GM19397 (cell line): ENCODE measurements around the gene LDLRAD4.

Experiments
- ATAC-seq: cut with Tn5 transposase; IDR thresholded peaks from one replicate; pipeline ENCODE4 v1.9.1; 2021; ENCODE audit warnings: mild to moderate bottlenecking, moderate library complexity; ENCODE audit not compliant: unreplicated experiment

The LDLRAD4 gene

GRCh38 chr18:13617826-13618515 lies 399.4 kb downstream of the LDLRAD4 start:
- ATAC-seq = no peak

DNA sequence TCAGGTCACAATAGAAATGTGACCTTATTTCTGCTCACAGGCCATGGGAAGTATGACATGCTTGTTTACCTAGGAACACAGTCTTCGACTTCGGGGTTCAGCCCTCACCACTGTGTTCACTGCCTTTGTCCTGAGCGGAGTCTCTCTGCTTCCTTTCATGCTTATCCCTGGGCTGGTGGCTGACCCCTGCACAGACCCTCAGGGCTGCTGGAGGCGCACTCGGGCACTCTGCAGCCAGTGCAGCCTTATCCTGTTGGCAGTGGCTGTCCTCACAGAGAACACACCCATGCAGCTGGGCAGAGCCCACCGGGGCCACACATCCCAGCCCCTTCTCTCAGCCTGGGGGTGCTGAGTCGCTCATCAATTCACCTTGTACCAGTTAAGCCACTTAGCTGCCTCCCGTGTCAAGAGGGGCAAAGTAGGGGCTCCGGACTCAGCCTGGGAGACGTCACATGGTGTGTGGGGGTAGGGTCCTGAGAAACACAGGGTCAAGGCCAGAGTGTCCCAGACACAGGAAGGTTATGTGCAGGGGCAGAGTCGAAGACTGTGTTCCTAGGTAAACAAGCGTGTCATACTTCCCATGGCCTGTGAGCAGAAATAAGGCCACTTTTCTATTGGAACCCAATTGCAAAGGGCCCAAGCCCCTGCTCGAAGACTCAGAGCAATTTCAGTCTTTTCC lies 400.3 kb downstream of the LDLRAD4 start:
- no peak for ATAC-seq

DNA sequence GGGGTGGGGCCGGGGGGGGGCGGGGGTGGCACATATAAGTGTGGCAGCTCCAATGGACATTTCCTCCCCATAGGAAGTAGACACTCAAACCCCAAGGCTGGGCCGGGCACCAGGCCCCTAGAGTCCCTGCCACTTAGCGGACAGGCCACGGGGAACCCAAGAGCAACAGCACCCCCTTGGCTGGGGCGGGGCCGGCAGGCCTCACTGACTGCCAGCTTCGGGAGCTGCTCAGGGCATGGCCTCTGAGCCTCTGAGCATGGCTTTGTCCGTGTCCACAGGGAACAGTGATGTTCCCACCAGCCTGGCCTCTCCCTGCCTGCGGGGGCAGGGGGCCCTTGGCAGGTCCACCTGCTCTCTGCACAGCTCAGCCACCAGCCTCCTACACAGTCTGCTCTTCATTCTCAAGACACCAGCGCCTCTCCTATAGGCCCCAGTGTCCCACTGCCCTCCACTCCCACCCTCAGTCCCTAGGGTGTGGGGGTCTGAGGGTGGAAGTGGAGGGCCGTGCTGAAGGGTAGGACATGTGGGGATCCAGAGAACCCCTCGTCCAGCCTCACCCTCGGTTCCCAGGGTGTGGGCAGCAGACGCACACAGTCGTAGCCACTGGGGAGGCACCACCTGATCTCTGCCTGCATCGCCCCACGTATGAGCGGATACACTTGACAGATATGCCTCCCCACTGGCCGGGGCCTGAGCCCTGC lies 401.1 kb downstream of the LDLRAD4 start:
- no peak for ATAC-seq

DNA sequence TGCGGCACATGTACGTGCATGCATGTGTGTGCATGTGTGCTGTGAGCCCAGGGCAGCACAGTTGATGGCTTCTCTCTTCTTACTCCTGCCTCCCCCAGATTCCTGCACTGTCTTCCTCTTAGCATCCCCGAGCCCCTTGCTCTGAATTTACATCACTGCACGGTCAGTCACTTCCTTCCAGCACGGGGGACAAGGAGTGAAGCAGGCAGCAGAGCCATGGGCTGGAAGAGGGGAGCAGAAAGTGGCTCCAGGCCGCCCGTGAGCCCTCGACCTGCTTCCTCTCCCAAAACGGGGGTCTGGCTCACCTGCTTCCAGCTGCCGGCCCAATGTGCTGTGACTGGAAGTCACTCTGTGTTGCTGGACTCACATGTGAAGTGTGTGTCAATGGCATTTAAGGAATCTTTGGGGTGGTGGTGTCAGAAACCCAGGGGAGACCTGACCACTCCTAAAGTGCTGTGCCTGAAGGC lies 401.7 kb downstream of the LDLRAD4 start:
- no peak for ATAC-seq

DNA sequence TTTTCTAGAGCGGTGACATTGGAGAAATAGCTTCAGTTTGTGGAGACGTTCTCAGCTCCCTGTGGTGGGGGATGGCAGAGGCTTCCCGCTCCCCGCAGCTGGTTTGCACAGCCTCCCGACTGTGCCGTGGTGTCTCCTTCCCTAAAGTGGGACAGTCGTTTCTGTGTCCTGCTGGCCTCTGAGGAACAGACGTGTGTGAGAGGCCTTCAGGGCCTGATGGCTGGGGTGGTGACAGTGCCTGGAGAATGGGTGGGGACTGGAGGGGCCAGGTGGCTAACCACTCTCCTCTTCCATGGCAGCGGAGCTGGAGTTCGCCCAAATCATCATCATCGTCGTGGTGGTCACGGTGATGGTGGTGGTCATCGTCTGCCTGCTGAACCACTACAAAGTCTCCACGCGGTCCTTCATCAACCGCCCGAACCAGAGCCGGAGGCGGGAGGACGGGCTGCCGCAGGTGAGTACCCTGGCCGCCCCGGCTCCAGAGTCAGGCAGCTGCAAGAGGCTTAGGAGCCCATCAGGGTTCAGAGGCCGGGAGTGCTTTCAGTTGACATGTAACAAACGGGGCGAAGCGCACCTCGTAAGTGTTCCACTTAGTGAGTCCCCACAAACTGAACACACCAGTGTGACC lies 402.4 kb downstream of the LDLRAD4 start:
- ATAC-seq = no peak

DNA sequence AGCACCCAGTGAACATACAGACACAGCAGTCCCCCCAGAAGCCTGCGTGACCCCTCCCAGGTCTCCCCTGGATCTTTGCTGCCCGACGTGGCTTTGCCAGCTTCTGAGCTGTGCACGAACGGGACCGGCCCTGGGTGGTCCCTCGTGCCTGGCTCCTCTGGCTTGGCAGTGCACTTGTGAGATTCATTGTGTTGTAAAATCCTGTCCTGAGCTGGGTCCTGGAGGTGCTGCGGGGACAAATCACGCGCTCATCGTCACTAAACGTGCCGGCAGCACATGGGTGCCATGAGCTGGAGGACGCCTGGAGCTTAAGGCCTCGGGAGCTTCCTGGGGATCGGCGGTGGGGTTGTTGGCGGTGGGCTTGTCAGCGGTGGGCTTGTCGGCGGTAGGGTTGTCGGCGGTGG lies 402.9 kb downstream of the LDLRAD4 start:
- ATAC-seq = no peak

- ATAC-seq = no peak
Measured at GRCh38 chr18:13621886-13622619, 403.5 kb downstream of the LDLRAD4 start.

GRCh38 chr18:13622751-13623150 lies 404.2 kb downstream of the LDLRAD4 start:
- ATAC-seq = no peak

- ATAC-seq = no peak
Measured at GRCh38 chr18:13623348-13623747, 404.8 kb downstream of the LDLRAD4 start.

DNA sequence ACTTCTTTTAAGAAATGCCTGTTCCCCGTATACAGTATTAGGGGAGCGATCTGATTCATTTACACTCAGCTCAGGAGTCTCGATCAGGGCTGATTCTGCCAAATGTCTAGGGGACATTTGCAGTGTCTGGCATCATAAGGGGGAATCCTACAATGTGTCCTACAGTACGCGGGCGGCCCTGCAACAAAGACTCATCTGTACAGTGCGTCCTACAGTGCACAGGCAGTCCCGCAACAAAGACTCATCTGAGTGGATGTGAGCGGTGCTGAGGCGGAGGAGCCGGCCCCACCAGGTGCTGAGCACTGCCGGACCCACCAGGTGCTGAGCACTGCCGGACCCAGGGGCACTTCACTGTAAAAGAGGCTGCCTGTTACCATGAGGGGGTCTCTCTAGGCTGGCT lies 405.3 kb downstream of the LDLRAD4 start:
- ATAC-seq = no peak

GRCh38 chr18:13624563-13625237 lies 406.1 kb downstream of the LDLRAD4 start:
- no peak for ATAC-seq

GRCh38 chr18:13625355-13625754 lies 406.8 kb downstream of the LDLRAD4 start:
- ATAC-seq = no peak

DNA sequence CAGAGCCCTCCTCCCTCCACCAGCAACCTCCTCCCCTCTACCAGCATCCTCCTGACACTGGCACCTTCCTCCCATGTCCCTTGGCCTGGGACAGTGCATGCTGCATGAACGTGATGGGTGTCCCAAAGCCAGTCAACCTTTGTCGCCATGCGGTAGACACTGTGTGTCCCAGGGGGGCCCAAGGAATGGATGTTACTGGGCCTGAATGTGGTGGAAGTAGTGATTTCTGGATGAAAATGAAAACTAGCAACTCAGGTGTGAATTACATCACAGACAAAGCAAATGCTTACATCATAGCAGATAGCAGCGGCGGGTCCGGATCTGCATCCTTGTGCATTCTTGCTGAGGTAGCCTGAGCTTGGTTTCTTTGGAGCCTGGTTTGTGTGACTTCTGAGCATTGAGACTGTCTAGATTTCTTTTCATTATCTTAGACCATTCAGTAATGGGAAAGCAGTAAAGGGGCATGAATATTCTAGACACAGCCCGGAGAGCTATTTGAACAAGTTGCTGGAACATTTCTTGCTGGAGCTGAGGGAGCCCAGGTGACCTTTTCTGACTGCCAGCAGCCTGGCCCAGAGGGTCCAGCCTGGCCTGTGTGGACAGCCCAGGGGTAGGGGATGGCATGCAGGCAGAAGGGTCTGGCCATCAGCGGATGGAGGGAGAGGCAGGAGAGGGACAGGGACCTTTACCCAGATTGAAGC lies 407.4 kb downstream of the LDLRAD4 start:
- no peak for ATAC-seq

GRCh38 chr18:13626544-13626908 lies 408.0 kb downstream of the LDLRAD4 start:
- ATAC-seq = no peak

GRCh38 chr18:13627639-13628038 lies 409.1 kb downstream of the LDLRAD4 start:
- ATAC-seq = no peak

GRCh38 chr18:13628211-13628610 lies 409.7 kb downstream of the LDLRAD4 start:
- ATAC-seq = no peak

- peak; percentile 66 for ATAC-seq
Measured at GRCh38 chr18:13629841-13630715, 411.5 kb downstream of the LDLRAD4 start.

- ATAC-seq = no peak
Measured at GRCh38 chr18:13630716-13631268, 412.2 kb downstream of the LDLRAD4 start.
